IMR-90 (cell line): ENCODE results near the gene RNF41. TPM values are rescaled to one million over a fixed set of nuclear protein-coding genes. Genes with fewer than 3 reads are reported as not detected.

Source experiments
- polyA plus RNA-seq, 3 experiments: library from polyadenylated mRNA; depleted of rRNA; stranded (reverse); fragments of >200 nt; gene quantifications; 2 replicates each; pipeline ENCODE4 v1.2.3, GENCODE V29; 2012; ENCODE audit warnings: low replicate concordance in 1 of 3
- total RNA-seq: library from RNA; depleted of rRNA; stranded (reverse); fragments of >200 nt; gene quantifications from 2 replicates; pipeline ENCODE4 v1.2.3, GENCODE V29; 2012; rRNA removed

Gene RNF41
- total and polyA plus RNA-seq, 2 of the 4 experiments (the other 2 are of a cell fraction), result 112 to 272 TPM

Other genes starting within 250 kb of the RNF41 start
- gene RAB5B, start 247.8 kb downstream of the RNF41 start, total RNA-seq, result 54.4 and 56.5 TPM in 2 replicates
- 85.6 and 99.2 TPM in 2 replicates for gene RAB5B, start 247.8 kb downstream of the RNF41 start, polyA plus RNA-seq (2012; rRNA removed)
- 13.1 and 19.4 TPM in 2 replicates for gene SUOX, start 224.6 kb downstream of the RNF41 start, total RNA-seq
- gene SUOX, start 224.6 kb downstream of the RNF41 start, polyA plus RNA-seq (2012; rRNA removed), result 17.8 and 19.2 TPM in 2 replicates
- 1.4 and 1.8 TPM in 2 replicates for gene IKZF4, start 200.9 kb downstream of the RNF41 start, total RNA-seq
- gene IKZF4, start 200.9 kb downstream of the RNF41 start, polyA plus RNA-seq (2012; rRNA removed), result 6.6 and 7.1 TPM in 2 replicates
- gene RPS26, start 180.0 kb downstream of the RNF41 start, total RNA-seq, result 307 and 977 TPM in 2 replicates
- gene RPS26, start 180.0 kb downstream of the RNF41 start, polyA plus RNA-seq (2012; rRNA removed), result 1,049 and 1,824 TPM in 2 replicates
- 2.2 and 2.5 TPM in 2 replicates for gene ERBB3, start 141.8 kb downstream of the RNF41 start, total RNA-seq
- gene ERBB3, start 141.8 kb downstream of the RNF41 start, polyA plus RNA-seq (2012; rRNA removed), result 1.4 and 1.5 TPM in 2 replicates
- gene PA2G4, start 117.4 kb downstream of the RNF41 start, total RNA-seq, result 198 and 251 TPM in 2 replicates
- gene PA2G4, start 117.4 kb downstream of the RNF41 start, polyA plus RNA-seq (2012; rRNA removed), result 158 and 166 TPM in 2 replicates
- gene RPL41, start 105.3 kb downstream of the RNF41 start, total RNA-seq, result 1,119 and 1,341 TPM in 2 replicates
- gene RPL41, start 105.3 kb downstream of the RNF41 start, polyA plus RNA-seq (2012; rRNA removed), result 8,623 and 9,394 TPM in 2 replicates
- gene ZC3H10, start 103.7 kb downstream of the RNF41 start, total RNA-seq, result 3.3 and 3.6 TPM in 2 replicates
- 1.1 and 1.5 TPM in 2 replicates for gene ZC3H10, start 103.7 kb downstream of the RNF41 start, polyA plus RNA-seq (2012; rRNA removed)
- 137 and 150 TPM in 2 replicates for gene ESYT1, start 93.7 kb downstream of the RNF41 start, total RNA-seq
- 153 and 157 TPM in 2 replicates for gene ESYT1, start 93.7 kb downstream of the RNF41 start, polyA plus RNA-seq (2012; rRNA removed)
- gene MYL6B, start 69.3 kb downstream of the RNF41 start, total RNA-seq, result 78.3 and 90.0 TPM in 2 replicates
- gene MYL6B, start 69.3 kb downstream of the RNF41 start, polyA plus RNA-seq (2012; rRNA removed), result 112 and 117 TPM in 2 replicates
- gene MYL6, start 63.6 kb downstream of the RNF41 start, total RNA-seq, result 4,816 and 6,155 TPM in 2 replicates
- gene MYL6, start 63.6 kb downstream of the RNF41 start, polyA plus RNA-seq (2012; rRNA removed), result 6,979 and 8,569 TPM in 2 replicates
- 41.4 and 42.3 TPM in 2 replicates for gene SMARCC2, start 32.4 kb downstream of the RNF41 start, total RNA-seq
- 43.8 and 44.3 TPM in 2 replicates for gene SMARCC2, start 32.4 kb downstream of the RNF41 start, polyA plus RNA-seq (2012; rRNA removed)
- 29.2 and 31.4 TPM in 2 replicates for gene NABP2, start 2.4 kb upstream of the RNF41 start, total RNA-seq
- gene NABP2, start 2.4 kb upstream of the RNF41 start, polyA plus RNA-seq (2012; rRNA removed), result 37.4 and 42.5 TPM in 2 replicates
- gene SLC39A5, start 8.1 kb upstream of the RNF41 start, total RNA-seq, result not detected in 2 replicates
- gene SLC39A5, start 8.1 kb upstream of the RNF41 start, polyA plus RNA-seq (2012; rRNA removed), result not detected in 2 replicates
- 15.4 and 16.1 TPM in 2 replicates for gene ANKRD52, start 36.5 kb upstream of the RNF41 start, total RNA-seq
- gene ANKRD52, start 36.5 kb upstream of the RNF41 start, polyA plus RNA-seq (2012; rRNA removed), result 35.9 and 36.2 TPM in 2 replicates
- 4.7 TPM in 2 replicates for gene COQ10A, start 45.0 kb upstream of the RNF41 start, total RNA-seq
- 10.2 and 10.8 TPM in 2 replicates for gene COQ10A, start 45.0 kb upstream of the RNF41 start, polyA plus RNA-seq (2012; rRNA removed)
- 90.5 and 139 TPM in 2 replicates for gene CS, start 78.4 kb upstream of the RNF41 start, total RNA-seq
- 120 and 146 TPM in 2 replicates for gene CS, start 78.4 kb upstream of the RNF41 start, polyA plus RNA-seq (2012; rRNA removed)
- gene CNPY2, start 94.1 kb upstream of the RNF41 start, total RNA-seq, result 65.2 and 76.7 TPM in 2 replicates
- gene CNPY2, start 94.1 kb upstream of the RNF41 start, polyA plus RNA-seq (2012; rRNA removed), result 175 and 177 TPM in 2 replicates
- gene PAN2, start 112.1 kb upstream of the RNF41 start, total RNA-seq, result 7.5 and 9.7 TPM in 2 replicates
- gene PAN2, start 112.1 kb upstream of the RNF41 start, polyA plus RNA-seq (2012; rRNA removed), result 16.6 and 20.2 TPM in 2 replicates
- not detected in 2 replicates for gene IL23A, start 117.0 kb upstream of the RNF41 start, total RNA-seq
- 0.17 and 0.55 TPM in 2 replicates for gene IL23A, start 117.0 kb upstream of the RNF41 start, polyA plus RNA-seq (2012; rRNA removed)
- gene STAT2, start 138.2 kb upstream of the RNF41 start, total RNA-seq, result 125 and 182 TPM in 2 replicates
- gene STAT2, start 138.2 kb upstream of the RNF41 start, polyA plus RNA-seq (2012; rRNA removed), result 63.9 and 99.3 TPM in 2 replicates
- not detected in 2 replicates for gene APOF, start 140.9 kb upstream of the RNF41 start, total RNA-seq
- gene APOF, start 140.9 kb upstream of the RNF41 start, polyA plus RNA-seq (2012; rRNA removed), result not detected in 2 replicates
- gene TIMELESS, start 227.5 kb upstream of the RNF41 start, total RNA-seq, result 9.4 and 10.4 TPM in 2 replicates
- gene TIMELESS, start 227.5 kb upstream of the RNF41 start, polyA plus RNA-seq (2012; rRNA removed), result 6.0 and 7.3 TPM in 2 replicates
- not detected in 2 replicates for gene MIP, start 232.7 kb upstream of the RNF41 start, total RNA-seq
- gene MIP, start 232.7 kb upstream of the RNF41 start, polyA plus RNA-seq (2012; rRNA removed), result not detected in 2 replicates
- gene SPRYD4, start 246.7 kb upstream of the RNF41 start, total RNA-seq, result 1.4 and 1.8 TPM in 2 replicates
- gene SPRYD4, start 246.7 kb upstream of the RNF41 start, polyA plus RNA-seq (2012; rRNA removed), result 1.7 TPM in 2 replicates